H1 (cell line): Measurements from ENCODE around the gene WDR64. TPM values are rescaled to one million over a fixed set of nuclear protein-coding genes. Genes with fewer than 3 reads are reported as not detected.

ENCODE experiments used
- CTCF ChIA-PET: fragments of 300-600 bp; sonication (Branson Sonifier 250); formaldehyde crosslinking; loops from one replicate; lab custom pipeline; 2021; ENCODE audit not compliant: partially characterized antibody; lab: Charles Lee
- POLR2A ChIA-PET: fragments of 300-600 bp; sonication (Branson Sonifier 250); formaldehyde crosslinking; loops from one replicate; lab custom pipeline; 2021; ENCODE audit warnings: inconsistent platforms; ENCODE audit not compliant: partially characterized antibody; lab: Charles Lee
- DNase-seq, 2 experiments: peaks; one replicate each; pipeline versions ENCODE4 v3.0.0 to v3.0.0-alpha.2; 2010 to 2022; ENCODE audit warnings: low spot score in 2 of 2, low read depth in 1 of 2, mixed read lengths in 1 of 2
- FAIRE-seq: peaks from 2 replicates; lab custom pipeline; 2011; peaks lifted over from hg19 to GRCh38; lab: Jason Lieb, UNC
- H2AFZ ChIP-seq: 2 replicates; pipeline ENCODE4 v1.8.1; 2012; ENCODE audit warnings: low read length, inconsistent platforms
- H2AK5ac ChIP-seq: 2 replicates; pipeline ENCODE4 v1.6.1; 2013; ENCODE audit warnings: low read depth, low read length
- H2BK120ac ChIP-seq: replicated peaks from 2 replicates; pipeline ENCODE3; 2013; ENCODE audit warnings: low read depth, low read length, inconsistent platforms
- H2BK12ac ChIP-seq: 2 replicates; pipeline ENCODE4 v1.6.1; 2013; ENCODE audit warnings: low read depth, low read length
- H2BK15ac ChIP-seq: 2 replicates; pipeline ENCODE4 v1.6.1; 2013; ENCODE audit warnings: low read length
- H2BK20ac ChIP-seq: 2 replicates; pipeline ENCODE4 v1.6.1; 2013; ENCODE audit warnings: low read length
- H2BK5ac ChIP-seq: 2 replicates; pipeline ENCODE4 v1.6.1; 2013; ENCODE audit warnings: low read depth, low read length
- H3K14ac ChIP-seq: 2 replicates; pipeline ENCODE4 v1.6.1; 2013; ENCODE audit warnings: inconsistent platforms; ENCODE audit not compliant: insufficient read length
- H3K18ac ChIP-seq: 2 replicates; pipeline ENCODE4 v1.6.1; 2013; ENCODE audit warnings: low read length; ENCODE audit errors: extremely low read depth
- H3K23ac ChIP-seq: 2 replicates; pipeline ENCODE4 v1.6.1; 2013; ENCODE audit warnings: inconsistent platforms; ENCODE audit not compliant: insufficient read length
- H3K23me2 ChIP-seq: 2 replicates; pipeline ENCODE4 v1.6.1; 2013; ENCODE audit warnings: low read depth, low read length
- H3K27ac ChIP-seq: 2 replicates; pipeline ENCODE4 v1.6.1; 2011; ENCODE audit warnings: low read depth, low read length, inconsistent platforms
- H3K27me3 ChIP-seq, 4 experiments: replicated peaks in 1 of 4; 1 replicate in 1 of 4; 2 replicates in 3 of 4; pipeline versions ENCODE4 v1.6.1 to v1.8.1; 2011 to 2013; ENCODE audit warnings: low read length in 3 of 4, mild to moderate bottlenecking in 3 of 4, inconsistent platforms in 2 of 4, mixed read lengths in 2 of 4, moderate library complexity in 1 of 4; ENCODE audit not compliant: control insufficient read depth in 3 of 4, insufficient read depth in 3 of 4; ENCODE audit errors: extremely low read depth in 1 of 4
- H3K36me3 ChIP-seq, 4 experiments: 2 replicates each; pipeline versions ENCODE4 v1.6.1 to v1.8.1; 2011 to 2013; ENCODE audit warnings: mild to moderate bottlenecking in 4 of 4, low read length in 3 of 4, moderate library complexity in 2 of 4, control low read depth in 1 of 4, inconsistent platforms in 1 of 4; ENCODE audit not compliant: insufficient read depth in 4 of 4, control insufficient read depth in 2 of 4
- H3K4ac ChIP-seq: replicated peaks from 2 replicates; pipeline ENCODE3; 2013; ENCODE audit warnings: low read length, low read depth, mixed read lengths, inconsistent platforms; ENCODE audit not compliant: insufficient read length
- H3K4me1 ChIP-seq, 4 experiments: replicated peaks in 1 of 4; 1 replicate in 1 of 4; 2 replicates in 3 of 4; pipeline versions ENCODE4 v1.6.1 to v1.8.1; 2011 to 2013; ENCODE audit warnings: low read length in 3 of 4, inconsistent platforms in 2 of 4, mixed read lengths in 1 of 4; ENCODE audit not compliant: insufficient read depth in 4 of 4, control insufficient read depth in 3 of 4
- H3K4me2 ChIP-seq, 2 experiments: 2 replicates each; pipeline versions ENCODE4 v1.6.1 to v1.8.1; 2011 to 2013; ENCODE audit warnings: low read depth in 2 of 2, low read length in 2 of 2, control low read depth in 1 of 2, inconsistent platforms in 1 of 2, mild to moderate bottlenecking in 1 of 2; ENCODE audit not compliant: insufficient read depth in 1 of 2
- H3K4me3 ChIP-seq, 4 experiments: fragments of 200-600, 300-600 bp in 1 of 4; sonication (generic), shearing (Covaris generic), sonication (Bioruptor Twin) in 1 of 4; 2 replicates each; pipeline versions ENCODE4 v1.5.1 to v1.8.1; 2011 to 2016; ENCODE audit warnings: low read length in 4 of 4, low read depth in 3 of 4, control low read depth in 2 of 4, inconsistent platforms in 2 of 4, mild to moderate bottlenecking in 2 of 4, mixed read lengths in 1 of 4, moderate library complexity in 1 of 4; ENCODE audit not compliant: insufficient read depth in 2 of 4; ENCODE audit errors: extremely low read depth in 1 of 4
- H3K56ac ChIP-seq: replicated peaks from 2 replicates; pipeline ENCODE3; 2013; ENCODE audit warnings: low read depth, mild to moderate bottlenecking, mixed read lengths, low read length, inconsistent platforms; ENCODE audit not compliant: insufficient read length
- H3K79me1 ChIP-seq: 2 replicates; pipeline ENCODE4 v1.6.1; 2013; ENCODE audit warnings: low read depth, low read length, control low read depth
- H3K79me2 ChIP-seq, 2 experiments: 2 replicates each; pipeline versions ENCODE4 v1.6.1 to v1.8.1; 2012 to 2013; ENCODE audit warnings: low read length in 2 of 2, mild to moderate bottlenecking in 2 of 2, inconsistent platforms in 1 of 2; ENCODE audit not compliant: insufficient read depth in 2 of 2, control insufficient read depth in 1 of 2
- H3K9ac ChIP-seq, 4 experiments: replicated peaks in 1 of 4; 1 replicate in 1 of 4; 2 replicates in 3 of 4; pipeline versions ENCODE4 v1.6.1 to v1.8.1; 2011 to 2013; ENCODE audit warnings: low read depth in 3 of 4, low read length in 3 of 4, control low read depth in 2 of 4, mild to moderate bottlenecking in 2 of 4, moderate library complexity in 2 of 4, inconsistent platforms in 1 of 4; ENCODE audit errors: extremely low read depth in 1 of 4
- H3K9me3 ChIP-seq, 2 experiments: 2 replicates each; pipeline versions ENCODE4 v1.6.1 to v1.8.1; 2012 to 2013; ENCODE audit warnings: mild to moderate bottlenecking in 2 of 2, moderate library complexity in 2 of 2, control low read depth in 1 of 2, inconsistent platforms in 1 of 2, low read depth in 1 of 2, low read length in 1 of 2, mixed read lengths in 1 of 2; ENCODE audit not compliant: insufficient read depth in 2 of 2
- H4K20me1 ChIP-seq, 2 experiments: replicated peaks in 1 of 2; 2 replicates each; pipeline versions ENCODE3 to v1.8.1; 2011 to 2013; ENCODE audit warnings: inconsistent platforms in 2 of 2, low read length in 2 of 2, mild to moderate bottlenecking in 1 of 2; ENCODE audit not compliant: insufficient read depth in 2 of 2, control insufficient read depth in 1 of 2
- H4K5ac ChIP-seq: 2 replicates; pipeline ENCODE4 v1.6.1; 2013; ENCODE audit warnings: low read length, low read depth, mixed read lengths, inconsistent platforms; ENCODE audit not compliant: insufficient read length
- H4K8ac ChIP-seq: 2 replicates; pipeline ENCODE4 v1.8.0; 2013; ENCODE audit warnings: mild to moderate bottlenecking, moderate library complexity, low read length, inconsistent platforms; ENCODE audit not compliant: insufficient read depth; ENCODE audit errors: extremely low read depth
- H4K91ac ChIP-seq: replicated peaks from 2 replicates; pipeline ENCODE3; 2013; ENCODE audit warnings: low read length, mixed read lengths, inconsistent platforms; ENCODE audit not compliant: insufficient read length
- CHD2 ChIP-seq: IDR thresholded peaks from 2 replicates; pipeline ENCODE4 v1.6.1; 2012; ENCODE audit warnings: low read length, improper control_type of control experiment
- CREB1 ChIP-seq: IDR thresholded peaks from 2 replicates; pipeline ENCODE4 v1.6.1; 2012; ENCODE audit warnings: inconsistent platforms
- NRF1 ChIP-seq: IDR thresholded peaks from 2 replicates; pipeline ENCODE4 v1.6.1; 2011; ENCODE audit warnings: mild to moderate bottlenecking, low read depth, low read length, improper control_type of control experiment
- POLR2A ChIP-seq, 2 experiments: IDR thresholded peaks; 1 replicate in 1 of 2; 2 replicates in 1 of 2; pipeline ENCODE4 v1.6.1; 2011; ENCODE audit warnings: low read depth in 2 of 2, low read length in 2 of 2, mild to moderate bottlenecking in 2 of 2; ENCODE audit errors: control extremely low read depth in 1 of 2
- WGBS, 2 experiments: shearing (Covaris generic) in 1 of 2; methylation state at CpG; one replicate each; pipeline versions ENCODE4 v1.1.6 to v1.1.7; 2013 to 2015; ENCODE audit warnings: low lambda C conversion rate in 2 of 2, mixed read lengths in 2 of 2, inconsistent platforms in 1 of 2, low coverage in 1 of 2, missing lambda C conversion rate in 1 of 2; ENCODE audit not compliant: insufficient replicate concordance in 2 of 2, insufficient coverage in 1 of 2, insufficient read length in 1 of 2; ENCODE audit errors: extremely low coverage in 1 of 2, missing lambda C conversion rate in 1 of 2; 5-methylcytosine and 5-hydroxymethylcytosine counted together
- polyA plus RNA-seq, 7 experiments: library from polyadenylated mRNA; depleted of rRNA in 3 of 7; stranded (reverse) in 5 of 7; unstranded in 2 of 7; fragments of >200 nt in 5 of 7; fragments of 200-250 nt in 2 of 7; gene quantifications; 1 replicate in 5 of 7; 2 replicates in 1 of 7; 4 replicates in 1 of 7; pipeline versions ENCODE4 v1.2.1 to v1.2.3, GENCODE V29; 2011 to 2013; ENCODE audit warnings: missing spikeins in 2 of 7, mixed read lengths in 2 of 7
- total RNA-seq: library from RNA; stranded (reverse); fragmentation: NEBNext Ultra II Directional; extraction: Animal tissue kit (Norgen Biotek cat#: 25700); gene quantifications from 2 replicates; pipeline ENCODE4 v1.2.1, GENCODE V29; 2021
- TF ChIP-seq, protein P1 (sequence below): IDR thresholded peaks from 2 replicates; pipeline ENCODE4 v1.6.1; 2012; ENCODE audit warnings: inconsistent platforms

The WDR64 gene
- total and polyA plus RNA-seq, 2 of the 8 experiments (the other 6 are each of a cell fraction or from before 2014, with no cell fraction given), result 0.02 TPM; not detected in 1

DNA sequence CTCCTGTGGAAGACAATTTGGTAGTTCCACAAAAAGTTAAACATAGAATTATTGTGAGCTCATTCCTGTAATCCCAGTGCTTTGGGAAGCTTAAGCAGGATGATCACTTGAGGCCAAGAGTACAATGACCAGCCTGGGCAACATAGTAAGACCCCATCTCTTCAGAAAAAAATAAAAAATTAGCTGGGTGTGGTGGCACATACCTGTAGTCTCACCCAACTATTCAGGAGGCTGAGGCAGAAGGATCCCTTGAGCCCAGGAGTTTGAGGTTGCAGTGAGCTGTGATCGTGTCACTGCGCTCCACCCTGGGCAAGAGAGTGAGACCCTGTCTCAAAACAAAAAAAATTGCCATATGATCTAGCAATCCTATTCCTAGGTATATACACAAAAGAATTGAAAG lies 7.8 kb upstream of the WDR64 start:
- H2BK15ac ChIP-seq, result no peak overlapping the region
- H3K4me3 ChIP-seq, result no peak overlapping the region
- H3K79me1 ChIP-seq, result no peaks in the 10 kb centered on the region
- no peak overlapping the region for H2AK5ac ChIP-seq
- 0 out of 2 replicates have a peak, but pooled peaks cover 2% of the 10 kb centered on the region for H3K23me2 ChIP-seq
- H3K18ac ChIP-seq, result no peak overlapping the region
- 95% methylated on average over 2 of the region's 2 CpGs; no CpG with 5 or more reads in 1 of the 2 experiments for WGBS, 2 experiments
- H3K9ac ChIP-seq, result no peak overlapping the region
- FAIRE-seq (no peak), DNase-seq (no peak)
- no peaks in the 10 kb centered on the region for H3K36me3 ChIP-seq
- no peak overlapping the region for H4K5ac ChIP-seq
- no peak overlapping the region for H2BK12ac ChIP-seq
- H3K27ac ChIP-seq, result no peak overlapping the region
- no peaks in the 10 kb centered on the region; a peak in 1 of 7 replicates for H3K27me3 ChIP-seq
- TF ChIP-seq NRF1, result no peak
- no peak for TF ChIP-seq CHD2
- TF ChIP-seq POLR2A (IDR thresholded peaks at IDR 0.05; ENCODE audit: control extremely low read depth in 1 of 2, low read depth in 2 of 2, low read length in 2 of 2), result no peak
- TF ChIP-seq, protein P1, sequence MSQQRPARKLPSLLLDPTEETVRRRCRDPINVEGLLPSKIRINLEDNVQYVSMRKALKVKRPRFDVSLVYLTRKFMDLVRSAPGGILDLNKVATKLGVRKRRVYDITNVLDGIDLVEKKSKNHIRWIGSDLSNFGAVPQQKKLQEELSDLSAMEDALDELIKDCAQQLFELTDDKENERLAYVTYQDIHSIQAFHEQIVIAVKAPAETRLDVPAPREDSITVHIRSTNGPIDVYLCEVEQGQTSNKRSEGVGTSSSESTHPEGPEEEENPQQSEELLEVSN, result no peak
- no peak for TF ChIP-seq CREB1
- no peak overlapping the region for H2AFZ ChIP-seq
- H2BK5ac ChIP-seq, result no peak overlapping the region
- H4K8ac ChIP-seq, result no peak overlapping the region
- no peak overlapping the region for H3K23ac ChIP-seq
- no peak overlapping the region for H2BK20ac ChIP-seq
- peaks cover 0 to 6% of the 10 kb centered on the region in 2 experiments; a peak in 1 of 4 replicates for H3K9me3 ChIP-seq
- H3K4me1 ChIP-seq, result no peaks in the 10 kb centered on the region; a peak in 2 of 7 replicates
- H4K20me1 ChIP-seq, result no peaks in the 10 kb centered on the region
- ChIA-PET CTCF (interaction anchor here (1.1 kb wide), 1 partner anchor 33 kb away, joined by 3 read pairs; no protein-coding TSS in a partner anchor), POLR2A (interaction anchor here (1.0 kb wide), 1 partner anchor 9 kb away, joined by 3 read pairs; no protein-coding TSS in a partner anchor)
- H3K4ac ChIP-seq, result no peak overlapping the region
- no peak overlapping the region for H3K4me2 ChIP-seq
- no peak overlapping the region for H4K91ac ChIP-seq
- H2BK120ac ChIP-seq, result no peak overlapping the region
- peaks cover 0 to 4% of the 10 kb centered on the region in 2 experiments; a peak in 3 of 4 replicates for H3K79me2 ChIP-seq
- H3K14ac ChIP-seq, result no peak overlapping the region
- H3K56ac ChIP-seq, result no peak overlapping the region
